HG03460 (cell line): Measurements from ENCODE around the gene DIP2A.

ENCODE experiments used
- ATAC-seq: cut with Tn5 transposase; IDR thresholded peaks from one replicate; pipeline ENCODE4 v1.9.1; 2021; ENCODE audit not compliant: unreplicated experiment

The DIP2A gene

DNA sequence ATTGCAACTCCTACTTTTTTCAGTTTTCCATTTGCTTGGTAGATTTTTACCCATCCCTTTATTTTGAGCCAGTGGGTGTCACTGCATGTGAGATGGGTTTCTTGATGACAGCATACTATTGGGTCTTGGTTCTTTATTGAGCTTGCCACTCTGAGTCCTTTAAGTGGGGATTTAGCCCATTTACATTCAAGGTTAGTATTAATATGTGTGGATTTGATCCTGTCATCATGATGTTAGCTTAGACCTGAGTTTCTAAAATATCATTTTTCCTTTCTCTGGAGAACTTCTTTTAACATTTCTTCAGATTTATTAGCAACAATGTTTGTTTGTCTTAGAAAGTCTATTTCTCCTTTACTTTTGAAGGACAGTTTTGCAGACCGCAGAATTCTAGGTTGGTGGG lies 158.0 kb downstream of the DIP2A start:
- no peak for ATAC-seq

DNA sequence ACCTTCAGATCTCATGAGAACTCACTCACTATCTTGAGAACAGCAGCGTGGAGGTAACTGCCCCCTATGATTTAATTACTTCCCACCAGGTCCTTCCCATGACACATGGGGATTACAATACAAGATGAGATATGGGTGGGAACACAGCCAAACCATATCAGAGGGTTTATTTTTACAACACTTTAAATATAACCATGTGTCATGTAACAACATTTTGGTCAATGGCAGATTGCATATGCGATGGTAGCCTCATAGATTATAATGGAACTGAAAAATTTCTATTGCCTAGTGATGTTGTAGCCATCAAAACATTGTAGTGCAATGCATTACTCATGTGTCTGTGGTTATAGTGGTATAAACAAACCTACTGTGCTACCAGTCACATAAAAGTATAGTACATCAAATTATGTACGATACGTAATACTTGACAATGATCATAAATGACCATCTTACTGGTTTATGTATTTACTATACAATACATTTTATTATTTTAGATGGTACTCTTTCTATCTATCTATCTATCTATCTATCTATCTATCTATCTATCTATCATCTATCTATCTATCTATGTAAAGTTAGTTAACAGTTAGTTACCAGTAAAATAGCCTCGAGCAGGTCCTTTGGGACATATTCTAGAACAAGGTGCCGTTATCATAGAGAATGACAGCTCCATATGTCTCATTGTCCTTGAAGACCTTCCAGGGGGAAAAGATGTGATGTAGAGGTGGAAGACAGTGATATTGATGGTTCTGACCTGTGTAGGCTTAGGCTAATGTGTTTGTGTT lies 158.8 kb downstream of the DIP2A start:
- ATAC-seq, result no peak

GRCh38 chr21:46618738-46619379 lies 160.2 kb downstream of the DIP2A start:
- ATAC-seq, result no peak
